PC-3 (cell line): ENCODE results near the gene KCNK18. TPM values are rescaled to one million over a fixed set of nuclear protein-coding genes. Genes with fewer than 3 reads are reported as not detected.

Experiments used
- ATAC-seq: fragments of 200-7000 bp; cut with Tn5 transposase; 2 replicates; pipeline ENCODE4 v1.9.1; 2020; ENCODE audit warnings: mild to moderate bottlenecking, moderate library complexity
- BruUV-seq: library from RNA; stranded (reverse); fragments of 400-500 nt; replicated peaks from 2 replicates; lab custom pipeline; 2021; lab: Mats Ljungman, UMichigan
- CTCF ChIA-PET: fragments of 300-600 bp; sonication (Branson Sonifier 250); formaldehyde crosslinking; loops from one replicate; lab custom pipeline; 2022; ENCODE audit warnings: antibody characterized with exemption; lab: Charles Lee
- POLR2A ChIA-PET: fragments of 300-600 bp; sonication (Branson Sonifier 250); formaldehyde crosslinking; loops from one replicate; lab custom pipeline; 2022; ENCODE audit warnings: antibody characterized with exemption; ENCODE audit not compliant: unreplicated experiment; lab: Charles Lee
- DNase-seq: peaks from one replicate; pipeline ENCODE4 v3.0.0-alpha.2; 2015
- H2AFZ ChIP-seq: fragments of 300-600 bp; sonication (generic); 2 replicates; pipeline ENCODE4 v1.6.0; 2016; ENCODE audit warnings: antibody characterized with exemption, low read length
- H3F3A ChIP-seq: fragments of 300-600 bp; sonication (generic); one replicate; pipeline ENCODE4 v1.6.0; 2017; ENCODE audit warnings: antibody characterized with exemption, low read length, control low read depth, mild to moderate bottlenecking; ENCODE audit not compliant: unreplicated experiment
- H3K27ac ChIP-seq: fragments of 300-600 bp; sonication (generic); 2 replicates; pipeline ENCODE4 v1.5.1; 2016; ENCODE audit warnings: mild to moderate bottlenecking, low read length
- H3K27me3 ChIP-seq: fragments of 300-600 bp; sonication (generic); 2 replicates; pipeline ENCODE4 v1.6.1; 2016; ENCODE audit warnings: low read length, mixed read lengths
- H3K36me3 ChIP-seq: fragments of 300-600 bp; sonication (generic); 2 replicates; pipeline ENCODE4 v1.6.1; 2016; ENCODE audit warnings: low read depth, mixed run types, low read length, mixed read lengths
- H3K4me1 ChIP-seq: fragments of 300-600 bp; sonication (generic); 2 replicates; pipeline ENCODE4 v1.5.1; 2016; ENCODE audit warnings: low read length; ENCODE audit not compliant: insufficient read depth
- H3K4me2 ChIP-seq: fragments of 300-600 bp; sonication (generic); 2 replicates; pipeline ENCODE4 v1.6.0; 2016; ENCODE audit warnings: low read length
- H3K4me3 ChIP-seq: fragments of 300-600 bp; sonication (generic); 2 replicates; pipeline ENCODE4 v1.5.1; 2016; ENCODE audit warnings: mild to moderate bottlenecking, low read length, mixed read lengths
- H3K79me2 ChIP-seq: fragments of 300-600 bp; sonication (generic); 2 replicates; pipeline ENCODE4 v1.6.1; 2017; ENCODE audit warnings: low read length, mixed read lengths
- H3K9ac ChIP-seq: fragments of 300-600 bp; sonication (generic); 2 replicates; pipeline ENCODE4 v1.6.0; 2016; ENCODE audit warnings: mild to moderate bottlenecking, low read length
- H3K9me2 ChIP-seq: fragments of 300-600 bp; sonication (generic); replicated peaks from 2 replicates; pipeline ENCODE4 v1.6.1; 2016; ENCODE audit warnings: mixed run types, low read length, mixed read lengths
- H3K9me3 ChIP-seq: fragments of 300-600 bp; sonication (generic); 2 replicates; pipeline ENCODE4 v1.6.1; 2016; ENCODE audit warnings: low read length, mixed read lengths
- H4K20me1 ChIP-seq: fragments of 300-600 bp; sonication (generic); 2 replicates; pipeline ENCODE4 v1.6.1; 2016; ENCODE audit warnings: low read length, mixed read lengths
- CTCF ChIP-seq: fragments of 300-600 bp; sonication (generic); conservative IDR thresholded peaks from 2 replicates; pipeline ENCODE4 v1.5.1; 2017; ENCODE audit warnings: antibody characterized with exemption, low read depth, mild to moderate bottlenecking, low read length
- EZH2 ChIP-seq: fragments of 300-600 bp; sonication (generic); IDR thresholded peaks from one replicate; pipeline ENCODE4 v1.6.1; 2017; ENCODE audit warnings: antibody characterized with exemption, mild to moderate bottlenecking, low read length; ENCODE audit not compliant: unreplicated experiment
- EZH2phosphoT487 ChIP-seq: fragments of 300-600 bp; sonication (generic); IDR thresholded peaks from 2 replicates; pipeline ENCODE4 v1.6.1; 2018; ENCODE audit warnings: mild to moderate bottlenecking, antibody characterized with exemption, low read length, borderline replicate concordance
- intact Hi-C: fragments of 100-400 bp; cut with micrococcal nuclease; formaldehyde crosslinking; loops from 2 replicates; pipeline ENCODE4 v1.9.0; 2023
- total RNA-seq: library from RNA; depleted of rRNA; stranded (reverse); fragments of >200 nt; gene quantifications from 2 replicates; pipeline ENCODE4 v1.2.3, GENCODE V29; 2014

The KCNK18 gene
- total RNA-seq, 1 experiment from 2014 or later: not detected

GRCh38 chr10:117249493-117250093, 52.3 kb downstream of the KCNK18 start:
- H4K20me1 ChIP-seq: no peaks in the 10 kb centered on the region
- no peak for ATAC-seq
- no peaks in the 10 kb centered on the region for H3K36me3 ChIP-seq
- H3K9me2 ChIP-seq: no peaks in the 10 kb centered on the region
- no peak for DNase-seq
- POLR2A ChIA-PET: interaction anchor here (0.5 kb wide), 1 partner anchor 38 kb away, joined by 4 read pairs; no protein-coding TSS in a partner anchor
- peaks cover 21% of the 10 kb centered on the region for H3K27me3 ChIP-seq
- no TSS peak for BruUV-seq
- no peak overlapping the region for H3K4me3 ChIP-seq
- no peaks in the 10 kb centered on the region for H3F3A ChIP-seq
- intact Hi-C loops: no loop called here
- no peak overlapping the region for H2AFZ ChIP-seq
- no peaks in the 10 kb centered on the region for H3K9me3 ChIP-seq
- H3K9ac ChIP-seq: no peak overlapping the region
- H3K4me2 ChIP-seq: no peak overlapping the region
- H3K27ac ChIP-seq: no peak overlapping the region
- CTCF ChIA-PET: no interaction called here
- H3K4me1 ChIP-seq: no peaks in the 10 kb centered on the region
- TF ChIP-seq EZH2phosphoT487 (no peak), CTCF (no peak), EZH2 (no peak)
- H3K79me2 ChIP-seq: no peaks in the 10 kb centered on the region

GRCh38 chr10:117250411-117250810, 53.1 kb downstream of the KCNK18 start:
- Histone ChIP-seq H3K36me3 (no peaks in the 10 kb centered on the region), H3K79me2 (no peaks in the 10 kb centered on the region), H3K27ac (no peak overlapping the region), H3K4me3 (no peak overlapping the region), H3K9me2 (no peaks in the 10 kb centered on the region), H2AFZ (no peak overlapping the region), H3K9me3 (no peaks in the 10 kb centered on the region), H3K9ac (no peak overlapping the region), H3K4me2 (no peak overlapping the region), H3K4me1 (no peaks in the 10 kb centered on the region), H3F3A (no peaks in the 10 kb centered on the region), H4K20me1 (no peaks in the 10 kb centered on the region), H3K27me3 (peaks cover 21% of the 10 kb centered on the region)
- DNase-seq (no peak), ATAC-seq (no peak)
- intact Hi-C loops: no loop called here
- TF ChIP-seq EZH2phosphoT487 (no peak), EZH2 (no peak), CTCF (no peak)
- POLR2A ChIA-PET: no interaction called here
- BruUV-seq: no TSS peak
- CTCF ChIA-PET: no interaction called here

GRCh38 chr10:117253908-117254307, 56.6 kb downstream of the KCNK18 start:
- Histone ChIP-seq H3K27ac (no peak overlapping the region), H3F3A (no peaks in the 10 kb centered on the region), H3K4me3 (no peak overlapping the region), H3K4me1 (no peaks in the 10 kb centered on the region), H3K36me3 (no peaks in the 10 kb centered on the region), H4K20me1 (no peaks in the 10 kb centered on the region), H3K9me3 (no peaks in the 10 kb centered on the region), H3K4me2 (no peak overlapping the region), H3K79me2 (no peaks in the 10 kb centered on the region), H3K9me2 (no peaks in the 10 kb centered on the region), H2AFZ (no peak overlapping the region), H3K27me3 (peaks cover 25% of the 10 kb centered on the region), H3K9ac (no peak overlapping the region)
- no peak for ATAC-seq
- intact Hi-C loops: no loop called here
- BruUV-seq: no TSS peak
- ChIA-PET POLR2A (no interaction called here), CTCF (no interaction called here)
- TF ChIP-seq CTCF (no peak), EZH2phosphoT487 (no peak), EZH2 (no peak)
- no peak for DNase-seq
